Liver (tissue), 9 donors: ENCODE measurements around the gene ERFL. TPM values are rescaled to one million over a fixed set of nuclear protein-coding genes. Genes with fewer than 3 reads are reported as not detected.

Experiments used
- DNase-seq: peaks from one replicate; pipeline ENCODE4 v3.0.0-alpha.2; 2017; ENCODE audit warnings: low spot score
- H3K27ac ChIP-seq, 2 donors: one replicate each; pipeline ENCODE4 v1.7.0; 2013; ENCODE audit warnings: inconsistent platforms in 2 of 2, low read length in 2 of 2, control low read depth in 1 of 2, low read depth in 1 of 2, mild to moderate bottlenecking in 1 of 2
- H3K27me3 ChIP-seq, 4 donors: one replicate each; pipeline versions ENCODE4 v1.6.1 to v1.7.0; 2013; ENCODE audit warnings: low read length in 3 of 4, inconsistent platforms in 1 of 4, mild to moderate bottlenecking in 1 of 4, moderate library complexity in 1 of 4; ENCODE audit not compliant: control insufficient read depth in 4 of 4, insufficient read depth in 4 of 4
- H3K36me3 ChIP-seq, 4 donors: one replicate each; pipeline versions ENCODE4 v1.6.1 to v1.7.0; 2013; ENCODE audit warnings: low read length in 3 of 4, mild to moderate bottlenecking in 3 of 4, low read depth in 1 of 4, moderate library complexity in 1 of 4; ENCODE audit not compliant: control insufficient read depth in 4 of 4, insufficient read depth in 3 of 4
- H3K4me1 ChIP-seq, 4 donors: one replicate each; pipeline versions ENCODE4 v1.6.1 to v1.7.0; 2013; ENCODE audit warnings: low read length in 3 of 4, mild to moderate bottlenecking in 3 of 4, moderate library complexity in 1 of 4; ENCODE audit not compliant: control insufficient read depth in 4 of 4, insufficient read depth in 4 of 4
- H3K4me3 ChIP-seq, 3 donors: one replicate each; pipeline versions ENCODE4 v1.6.1 to v1.7.0; 2013; ENCODE audit warnings: low read length in 3 of 3, control low read depth in 1 of 3, low read depth in 1 of 3, mild to moderate bottlenecking in 1 of 3
- H3K9ac ChIP-seq, 2 donors: one replicate each; pipeline ENCODE4 v1.7.0; 2013; ENCODE audit warnings: low read length in 2 of 2, mild to moderate bottlenecking in 2 of 2, moderate library complexity in 2 of 2, control low read depth in 1 of 2, low read depth in 1 of 2
- H3K9me3 ChIP-seq, 4 donors: one replicate each; pipeline versions ENCODE4 v1.6.1 to v1.7.0; 2013; ENCODE audit warnings: low read length in 3 of 4; ENCODE audit not compliant: control insufficient read depth in 4 of 4
- EGR1 ChIP-seq, 2 donors: IDR thresholded peaks; 2 replicates each; pipeline ENCODE4 v1.6.1; 2016 to 2018; ENCODE audit warnings: antibody characterized with exemption in 2 of 2, low read depth in 2 of 2
- FOXA1 ChIP-seq: IDR thresholded peaks from 2 replicates; pipeline ENCODE4 v1.6.1; 2016; ENCODE audit warnings: antibody characterized with exemption
- GABPA ChIP-seq, 2 donors: IDR thresholded peaks in 1 of 2; conservative IDR thresholded peaks in 1 of 2; 2 replicates each; pipeline ENCODE4 v1.6.1; 2016; ENCODE audit warnings: antibody characterized with exemption in 2 of 2, mild to moderate bottlenecking in 1 of 2, moderate library complexity in 1 of 2
- HNF4A ChIP-seq, 2 donors: conservative IDR thresholded peaks; 2 replicates each; pipeline ENCODE4 v1.6.1; 2016; ENCODE audit warnings: antibody characterized with exemption in 2 of 2, mild to moderate bottlenecking in 2 of 2
- HNF4G ChIP-seq: IDR thresholded peaks from 2 replicates; pipeline ENCODE4 v1.6.1; 2016; ENCODE audit warnings: antibody characterized with exemption
- JUND ChIP-seq, 2 donors: IDR thresholded peaks; 2 replicates each; pipeline ENCODE4 v1.6.1; 2016; ENCODE audit warnings: antibody characterized with exemption in 2 of 2
- NR2F2 ChIP-seq: IDR thresholded peaks from 2 replicates; pipeline ENCODE4 v1.6.1; 2016; ENCODE audit warnings: antibody characterized with exemption
- RAD21 ChIP-seq, 2 donors: IDR thresholded peaks; 2 replicates each; pipeline ENCODE4 v1.6.1; 2016; ENCODE audit warnings: antibody characterized with exemption in 2 of 2, mild to moderate bottlenecking in 2 of 2
- RXRA ChIP-seq, 2 donors: IDR thresholded peaks; 2 replicates each; pipeline ENCODE4 v1.6.1; 2017 to 2018; ENCODE audit warnings: antibody characterized with exemption in 2 of 2, mild to moderate bottlenecking in 1 of 2
- SP1 ChIP-seq: IDR thresholded peaks from 2 replicates; pipeline ENCODE4 v1.6.1; 2018; ENCODE audit warnings: antibody characterized with exemption, mild to moderate bottlenecking
- TAF1 ChIP-seq: conservative IDR thresholded peaks from 2 replicates; pipeline ENCODE4 v1.6.1; 2016; ENCODE audit warnings: antibody characterized with exemption, mild to moderate bottlenecking
- YY1 ChIP-seq: IDR thresholded peaks from 2 replicates; pipeline ENCODE4 v1.6.1; 2016; ENCODE audit warnings: antibody characterized with exemption, mild to moderate bottlenecking
- WGBS: extraction: QIAGEN DNeasy Blood & Tissue Kit; methylation state at CpG from one replicate; pipeline ENCODE4 v1.1.7; 2013; 5-methylcytosine and 5-hydroxymethylcytosine counted together
- polyA plus RNA-seq, 2 donors: library from polyadenylated mRNA; stranded (reverse) in 1 of 2; unstranded in 1 of 2; fragments of 200-250 nt in 1 of 2; fragments of >200 nt in 1 of 2; fragmentation: Nextera tagmentation in 1 of 2; extraction: Ambion mirVana in 1 of 2; gene quantifications; one replicate each; pipeline versions ENCODE4 v1.2.1 to v1.2.3, GENCODE V29; 2013 to 2015
- total RNA-seq, 2 donors: library from RNA; depleted of rRNA; stranded (reverse); fragments of >200 nt; gene quantifications; one replicate each; pipeline ENCODE4 v1.2.3, GENCODE V29; 2014
- TF ChIP-seq, protein P1 (sequence below): IDR thresholded peaks from 2 replicates; pipeline ENCODE4 v1.6.1; 2016; ENCODE audit warnings: antibody characterized with exemption
- TF ChIP-seq, protein P2 (sequence below): IDR thresholded peaks from 2 replicates; pipeline ENCODE4 v1.6.1; 2016; ENCODE audit warnings: antibody characterized with exemption, mild to moderate bottlenecking
- TF ChIP-seq, protein P3 (sequence below): IDR thresholded peaks from 2 replicates; pipeline ENCODE4 v1.6.1; 2016; ENCODE audit warnings: antibody characterized with exemption
- donor health status: healthy.
- donor health status: healthy.
- donor health status: healthy.
- donor health status: healthy.
- donor health status: healthy.

ERFL gene
- total and polyA plus RNA-seq, 4 donors = not detected

DNA sequence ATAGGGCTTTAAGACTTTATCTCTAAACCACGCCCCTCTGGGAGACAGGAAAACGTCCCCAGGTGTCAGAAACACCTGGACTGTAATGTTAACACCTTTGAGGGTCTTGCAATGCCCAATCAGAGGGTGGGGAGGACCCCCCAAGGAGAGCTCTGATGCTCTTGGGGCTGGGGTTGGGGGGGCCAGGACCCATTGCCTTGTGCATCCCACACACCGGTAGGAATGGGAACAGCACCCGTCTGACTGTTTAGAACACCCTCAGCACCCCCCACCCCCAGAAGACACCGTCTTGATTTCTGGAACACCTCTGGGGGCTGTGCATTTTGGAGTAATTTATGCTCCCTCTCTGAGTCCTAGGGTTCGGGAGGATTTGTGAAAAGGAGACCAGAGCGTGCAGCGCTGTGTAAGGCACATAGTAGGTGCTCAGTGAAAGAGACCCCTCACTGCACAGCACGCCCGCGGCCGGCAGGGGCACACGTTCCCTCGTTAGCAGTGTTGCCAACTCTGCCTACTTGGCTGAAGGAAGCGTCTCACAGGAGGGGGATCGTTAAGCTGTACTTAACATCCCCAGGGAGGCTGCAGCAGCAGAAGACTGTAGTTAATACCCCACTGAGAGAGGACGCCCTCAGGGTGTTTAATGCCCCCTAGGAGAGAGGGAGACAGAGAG lies 2.8 kb upstream of the ERFL start:
- no peak overlapping the region for H3K4me3 ChIP-seq
- H3K36me3 ChIP-seq = no peaks in the 10 kb centered on the region
- TF ChIP-seq YY1 = no peak
- TF ChIP-seq, protein P1, sequence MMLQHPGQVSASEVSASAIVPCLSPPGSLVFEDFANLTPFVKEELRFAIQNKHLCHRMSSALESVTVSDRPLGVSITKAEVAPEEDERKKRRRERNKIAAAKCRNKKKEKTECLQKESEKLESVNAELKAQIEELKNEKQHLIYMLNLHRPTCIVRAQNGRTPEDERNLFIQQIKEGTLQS = no peak
- peaks cover 6 to 11% (median 8%) of the 10 kb centered on the region in 4 donors for H3K4me1 ChIP-seq
- WGBS = 12% methylated on average over 17 of the region's 17 CpGs
- peaks cover 0 to 19% (median 12%) of the 10 kb centered on the region in 4 donors for H3K27me3 ChIP-seq
- no peak overlapping the region for H3K27ac ChIP-seq
- no peak overlapping the region for H3K9ac ChIP-seq
- H3K9me3 ChIP-seq = no peaks in the 10 kb centered on the region
- no peak for DNase-seq

DNA sequence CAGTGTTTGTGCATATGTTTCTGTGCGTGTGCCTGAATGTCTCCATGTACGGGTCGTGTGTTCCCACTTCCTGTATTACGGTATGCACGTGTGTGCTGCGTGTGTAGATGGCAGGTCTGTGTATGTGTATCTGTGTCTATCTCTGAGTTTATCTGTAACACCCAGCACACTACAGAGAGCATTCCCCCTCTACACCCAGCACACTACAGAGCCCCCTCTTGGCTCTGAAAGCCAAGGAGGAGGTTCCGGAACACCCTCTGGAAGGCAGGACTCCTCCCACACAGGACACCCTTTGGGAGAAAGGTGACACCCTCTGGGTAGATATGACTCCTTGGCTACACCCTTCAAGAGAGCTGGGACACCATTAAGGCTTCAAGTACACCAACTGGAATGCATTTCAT lies 2.1 kb upstream of the ERFL start:
- H3K4me1 ChIP-seq = peaks cover 6 to 11% (median 8%) of the 10 kb centered on the region in 4 donors
- DNase-seq = no peak
- H3K4me3 ChIP-seq = no peak overlapping the region
- H3K27ac ChIP-seq = no peak overlapping the region
- H3K9me3 ChIP-seq = no peaks in the 10 kb centered on the region
- TF ChIP-seq HNF4A (conservative IDR thresholded peaks at IDR 0.05) (no peak), GABPA (IDR thresholded peaks at IDR 0.05 in 1 of 2, conservative IDR thresholded peaks at IDR 0.05 in 1 of 2) (no peak), RAD21 (IDR thresholded peaks at IDR 0.05) (no peak), NR2F2 (no peak), YY1 (no peak)
- TF ChIP-seq, protein P2, sequence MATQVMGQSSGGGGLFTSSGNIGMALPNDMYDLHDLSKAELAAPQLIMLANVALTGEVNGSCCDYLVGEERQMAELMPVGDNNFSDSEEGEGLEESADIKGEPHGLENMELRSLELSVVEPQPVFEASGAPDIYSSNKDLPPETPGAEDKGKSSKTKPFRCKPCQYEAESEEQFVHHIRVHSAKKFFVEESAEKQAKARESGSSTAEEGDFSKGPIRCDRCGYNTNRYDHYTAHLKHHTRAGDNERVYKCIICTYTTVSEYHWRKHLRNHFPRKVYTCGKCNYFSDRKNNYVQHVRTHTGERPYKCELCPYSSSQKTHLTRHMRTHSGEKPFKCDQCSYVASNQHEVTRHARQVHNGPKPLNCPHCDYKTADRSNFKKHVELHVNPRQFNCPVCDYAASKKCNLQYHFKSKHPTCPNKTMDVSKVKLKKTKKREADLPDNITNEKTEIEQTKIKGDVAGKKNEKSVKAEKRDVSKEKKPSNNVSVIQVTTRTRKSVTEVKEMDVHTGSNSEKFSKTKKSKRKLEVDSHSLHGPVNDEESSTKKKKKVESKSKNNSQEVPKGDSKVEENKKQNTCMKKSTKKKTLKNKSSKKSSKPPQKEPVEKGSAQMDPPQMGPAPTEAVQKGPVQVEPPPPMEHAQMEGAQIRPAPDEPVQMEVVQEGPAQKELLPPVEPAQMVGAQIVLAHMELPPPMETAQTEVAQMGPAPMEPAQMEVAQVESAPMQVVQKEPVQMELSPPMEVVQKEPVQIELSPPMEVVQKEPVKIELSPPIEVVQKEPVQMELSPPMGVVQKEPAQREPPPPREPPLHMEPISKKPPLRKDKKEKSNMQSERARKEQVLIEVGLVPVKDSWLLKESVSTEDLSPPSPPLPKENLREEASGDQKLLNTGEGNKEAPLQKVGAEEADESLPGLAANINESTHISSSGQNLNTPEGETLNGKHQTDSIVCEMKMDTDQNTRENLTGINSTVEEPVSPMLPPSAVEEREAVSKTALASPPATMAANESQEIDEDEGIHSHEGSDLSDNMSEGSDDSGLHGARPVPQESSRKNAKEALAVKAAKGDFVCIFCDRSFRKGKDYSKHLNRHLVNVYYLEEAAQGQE = no peak
- WGBS = 21% methylated on average over 7 of the region's 7 CpGs
- H3K27me3 ChIP-seq = peaks cover 0 to 19% (median 11%) of the 10 kb centered on the region in 4 donors
- H3K9ac ChIP-seq = no peak overlapping the region
- no peaks in the 10 kb centered on the region for H3K36me3 ChIP-seq

DNA sequence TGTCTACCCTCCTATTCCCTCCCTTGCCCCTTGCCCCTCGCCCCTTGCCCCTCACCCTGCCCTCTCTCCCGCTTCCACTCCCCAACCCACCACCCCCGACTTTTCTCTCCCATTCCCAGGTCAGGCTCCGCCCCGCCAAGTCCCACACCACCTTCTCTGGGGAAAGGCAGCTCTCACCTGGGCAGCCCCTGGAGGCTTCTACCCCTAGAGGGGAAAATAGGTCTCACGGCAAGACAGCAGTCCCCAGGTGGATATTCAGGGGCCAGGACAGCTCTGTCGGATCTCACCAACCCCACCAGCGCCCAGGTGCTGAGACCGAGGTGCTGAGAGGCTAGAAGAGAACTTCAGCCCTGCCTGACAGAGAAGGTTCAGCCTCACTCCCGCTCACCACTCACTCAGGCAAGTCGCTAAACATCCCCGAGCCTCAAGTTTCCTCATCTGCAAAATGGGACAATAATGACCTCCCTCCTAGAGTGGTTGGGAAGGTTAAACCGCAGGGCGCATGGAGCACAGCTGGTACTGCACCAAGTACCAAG lies 1.4 kb upstream of the ERFL start:
- H3K27ac ChIP-seq = no peak overlapping the region
- TF ChIP-seq JUND (IDR thresholded peaks at IDR 0.05) (no peak), FOXA1 (no peak), NR2F2 (no peak), HNF4A (conservative IDR thresholded peaks at IDR 0.05) (no peak), RXRA (IDR thresholded peaks at IDR 0.05) (no peak), SP1 (no peak), RAD21 (IDR thresholded peaks at IDR 0.05) (no peak), TAF1 (no peak), GABPA (IDR thresholded peaks at IDR 0.05 in 1 of 2, conservative IDR thresholded peaks at IDR 0.05 in 1 of 2) (no peak), HNF4G (no peak), EGR1 (IDR thresholded peaks at IDR 0.05; ENCODE audit: low read depth in 2 of 2) (no peak)
- TF ChIP-seq, protein P1 = no peak
- TF ChIP-seq, protein P2 = no peak
- TF ChIP-seq, protein P3, sequence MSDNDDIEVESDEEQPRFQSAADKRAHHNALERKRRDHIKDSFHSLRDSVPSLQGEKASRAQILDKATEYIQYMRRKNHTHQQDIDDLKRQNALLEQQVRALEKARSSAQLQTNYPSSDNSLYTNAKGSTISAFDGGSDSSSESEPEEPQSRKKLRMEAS = no peak
- H3K36me3 ChIP-seq = no peaks in the 10 kb centered on the region
- DNase-seq = no peak
- H3K4me1 ChIP-seq = peaks cover 6 to 11% (median 8%) of the 10 kb centered on the region in 4 donors
- no peaks in the 10 kb centered on the region for H3K9me3 ChIP-seq
- H3K4me3 ChIP-seq = no peak overlapping the region
- WGBS = 24% methylated on average over 14 of the region's 14 CpGs
- H3K27me3 ChIP-seq = peaks cover 0 to 19% (median 10%) of the 10 kb centered on the region in 4 donors
- no peak overlapping the region for H3K9ac ChIP-seq
